Measurements from ENCODE around the gene C4BPB. TPM values are rescaled to one million over a fixed set of nuclear protein-coding genes. Genes with fewer than 3 reads are reported as not detected.

The C4BPB gene
- total RNA-seq, 1 donor from 2014 or later: not detected

GRCh38 chr1:207063014-207063413 is 25.6 kb upstream of the C4BPB start:
- DNase-seq (ENCODE audit: low read depth): no peak
- no peak for TF ChIP-seq CTCF (IDR thresholded peaks at IDR 0.05; ENCODE audit: insufficient read depth, low read length, poor library complexity, severe bottlenecking)
- Histone ChIP-seq H3K4me3 (ENCODE audit: low read depth, low read length) (no peak overlapping the region), H3K36me3 (ENCODE audit: control insufficient read depth, insufficient read depth, low read length) (peaks cover 3% of the 10 kb centered on the region), H3K27me3 (ENCODE audit: control insufficient read depth, insufficient read depth, low read length) (no peaks in the 10 kb centered on the region)

- DNase-seq (ENCODE audit: low read depth): no peak
- no peak for TF ChIP-seq CTCF (IDR thresholded peaks at IDR 0.05; ENCODE audit: insufficient read depth, low read length, poor library complexity, severe bottlenecking)
- Histone ChIP-seq H3K36me3 (ENCODE audit: control insufficient read depth, insufficient read depth, low read length) (peaks cover 3% of the 10 kb centered on the region), H3K4me3 (ENCODE audit: low read depth, low read length) (no peak overlapping the region), H3K27me3 (ENCODE audit: control insufficient read depth, insufficient read depth, low read length) (no peaks in the 10 kb centered on the region)
Observed at GRCh38 chr1:207064561-207064960, 24.1 kb upstream of the C4BPB start.

GRCh38 chr1:207067185-207067584 is 21.5 kb upstream of the C4BPB start:
- TF ChIP-seq CTCF (IDR thresholded peaks at IDR 0.05; ENCODE audit: insufficient read depth, low read length, poor library complexity, severe bottlenecking): no peak
- Histone ChIP-seq H3K36me3 (ENCODE audit: control insufficient read depth, insufficient read depth, low read length) (peaks cover 3% of the 10 kb centered on the region), H3K27me3 (ENCODE audit: control insufficient read depth, insufficient read depth, low read length) (no peaks in the 10 kb centered on the region), H3K4me3 (ENCODE audit: low read depth, low read length) (no peak overlapping the region)
- no peak for DNase-seq (ENCODE audit: low read depth)

GRCh38 chr1:207067665-207068064 is 21.0 kb upstream of the C4BPB start:
- Histone ChIP-seq H3K27me3 (ENCODE audit: control insufficient read depth, insufficient read depth, low read length) (no peaks in the 10 kb centered on the region), H3K4me3 (ENCODE audit: low read depth, low read length) (no peak overlapping the region), H3K36me3 (ENCODE audit: control insufficient read depth, insufficient read depth, low read length) (peaks cover 1% of the 10 kb centered on the region)
- TF ChIP-seq CTCF (IDR thresholded peaks at IDR 0.05; ENCODE audit: insufficient read depth, low read length, poor library complexity, severe bottlenecking): no peak
- DNase-seq (ENCODE audit: low read depth): no peak

GRCh38 chr1:207069061-207069460 is 19.6 kb upstream of the C4BPB start:
- no peaks in the 10 kb centered on the region for H3K27me3 ChIP-seq (ENCODE audit: control insufficient read depth, insufficient read depth, low read length)
- DNase-seq (ENCODE audit: low read depth): no peak
- no peak overlapping the region for H3K4me3 ChIP-seq (ENCODE audit: low read depth, low read length)
- peaks cover 1% of the 10 kb centered on the region for H3K36me3 ChIP-seq (ENCODE audit: control insufficient read depth, insufficient read depth, low read length)
- no peak for TF ChIP-seq CTCF (IDR thresholded peaks at IDR 0.05; ENCODE audit: insufficient read depth, low read length, poor library complexity, severe bottlenecking)

GRCh38 chr1:207069858-207070506 is 18.7 kb upstream of the C4BPB start:
- Histone ChIP-seq H3K36me3 (ENCODE audit: control insufficient read depth, insufficient read depth, low read length) (no peaks in the 10 kb centered on the region), H3K27me3 (ENCODE audit: control insufficient read depth, insufficient read depth, low read length) (no peaks in the 10 kb centered on the region)
- no peak for TF ChIP-seq CTCF (IDR thresholded peaks at IDR 0.05; ENCODE audit: insufficient read depth, low read length, poor library complexity, severe bottlenecking)

More at GRCh38 chr1:207069858-207070506, 18.7 kb upstream of the C4BPB start:
- DNase-seq (ENCODE audit: low read depth): no peak
- no peak overlapping the region for H3K4me3 ChIP-seq (ENCODE audit: low read depth, low read length)
